GM23338 (cell line): ENCODE measurements around the gene ANKRD1.

Source experiments
- EZH2 ChIP-seq: fragments of 200-600 bp; sonication (generic); IDR thresholded peaks from one replicate; pipeline ENCODE4 v1.8.0; 2017; ENCODE audit warnings: antibody characterized with exemption, mild to moderate bottlenecking, low read depth; ENCODE audit not compliant: unreplicated experiment
- EZH2phosphoT487 ChIP-seq: fragments of 200-600 bp; sonication (generic); IDR thresholded peaks from one replicate; pipeline ENCODE4 v1.8.1; 2018; ENCODE audit warnings: antibody characterized with exemption; ENCODE audit not compliant: unreplicated experiment
- POLR2AphosphoS5 ChIP-seq: IDR thresholded peaks from 2 replicates; pipeline ENCODE4 v1.6.1; 2016; ENCODE audit warnings: antibody characterized with exemption, low read depth
- TF ChIP-seq, protein P1 (sequence below), 2 experiments: fragments of 200-600 bp in 1 of 2; sonication (generic) in 1 of 2; conservative IDR thresholded peaks; 2 replicates each; pipeline versions ENCODE4 v1.5.1 to v1.6.1; 2016 to 2017; ENCODE audit warnings: antibody characterized with exemption in 2 of 2, low read depth in 2 of 2, mild to moderate bottlenecking in 2 of 2, moderate library complexity in 1 of 2

DNA sequence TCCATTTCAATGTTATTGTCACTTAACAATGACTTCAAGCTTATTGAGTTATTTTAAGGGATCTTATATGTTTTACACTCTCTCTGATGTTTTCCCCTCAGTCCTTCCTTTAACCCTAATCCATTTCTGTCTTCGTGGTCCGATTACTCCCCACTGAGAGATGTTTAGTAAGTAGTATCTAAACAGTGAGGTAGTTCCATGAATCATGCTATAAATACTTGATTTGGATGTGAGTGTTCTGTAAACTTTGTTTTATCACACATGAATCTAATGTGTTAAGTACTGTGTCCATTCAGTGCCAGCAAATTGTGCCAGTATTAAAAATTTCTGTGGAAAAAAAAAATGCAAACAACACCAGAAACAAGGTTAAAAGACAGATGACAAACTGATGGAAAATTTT is 30.5 kb downstream of the ANKRD1 start:
- no peak for TF ChIP-seq POLR2AphosphoS5
- TF ChIP-seq, protein P1, sequence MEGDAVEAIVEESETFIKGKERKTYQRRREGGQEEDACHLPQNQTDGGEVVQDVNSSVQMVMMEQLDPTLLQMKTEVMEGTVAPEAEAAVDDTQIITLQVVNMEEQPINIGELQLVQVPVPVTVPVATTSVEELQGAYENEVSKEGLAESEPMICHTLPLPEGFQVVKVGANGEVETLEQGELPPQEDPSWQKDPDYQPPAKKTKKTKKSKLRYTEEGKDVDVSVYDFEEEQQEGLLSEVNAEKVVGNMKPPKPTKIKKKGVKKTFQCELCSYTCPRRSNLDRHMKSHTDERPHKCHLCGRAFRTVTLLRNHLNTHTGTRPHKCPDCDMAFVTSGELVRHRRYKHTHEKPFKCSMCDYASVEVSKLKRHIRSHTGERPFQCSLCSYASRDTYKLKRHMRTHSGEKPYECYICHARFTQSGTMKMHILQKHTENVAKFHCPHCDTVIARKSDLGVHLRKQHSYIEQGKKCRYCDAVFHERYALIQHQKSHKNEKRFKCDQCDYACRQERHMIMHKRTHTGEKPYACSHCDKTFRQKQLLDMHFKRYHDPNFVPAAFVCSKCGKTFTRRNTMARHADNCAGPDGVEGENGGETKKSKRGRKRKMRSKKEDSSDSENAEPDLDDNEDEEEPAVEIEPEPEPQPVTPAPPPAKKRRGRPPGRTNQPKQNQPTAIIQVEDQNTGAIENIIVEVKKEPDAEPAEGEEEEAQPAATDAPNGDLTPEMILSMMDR (conservative IDR thresholded peaks at IDR 0.05; ENCODE audit: low read depth in 2 of 2), result no peak
- no peak for TF ChIP-seq EZH2
- no peak for TF ChIP-seq EZH2phosphoT487
